Measurements from ENCODE around the gene OR1F1.

GRCh38 chr16:3234543-3234856 lies 46.5 kb downstream of the OR1F1 start:
- TF ChIP-seq CTCF (IDR thresholded peaks at IDR 0.05): no peak
- no peak for TF ChIP-seq POLR2AphosphoS5 (IDR thresholded peaks at IDR 0.05; ENCODE audit: low read depth, low read length)
- TF ChIP-seq SIN3A (IDR thresholded peaks at IDR 0.05; ENCODE audit: borderline replicate concordance, insufficient read depth, low read depth, low read length): no peak

All from Panc1 (cell line).